Activated naive CD4-positive, alpha-beta T cell treated with anti-CD3 and anti-CD28 coated beads for 36 hours (primary cell): ENCODE results near the gene HSPG2. TPM values are rescaled to one million over a fixed set of nuclear protein-coding genes. Genes with fewer than 3 reads are reported as not detected.

Experiments
- CTCF ChIA-PET: fragments of 350-600 bp; sonication (Branson Sonifier 250); formaldehyde crosslinking; loops from one replicate; lab custom pipeline; 2021; ENCODE audit warnings: antibody characterized with exemption; lab: Charles Lee
- DNase-seq: peaks from one replicate; pipeline ENCODE4 v3.0.0-alpha.2; 2020
- H3K27ac Mint-ChIP-seq: one replicate; pipeline ENCODE4 v1.8.0; 2021; ENCODE audit warnings: mild to moderate bottlenecking, mixed read lengths
- H3K27me3 Mint-ChIP-seq: one replicate; pipeline ENCODE4 v1.8.0; 2021; ENCODE audit warnings: low read depth, mixed read lengths
- H3K36me3 Mint-ChIP-seq: one replicate; pipeline ENCODE4 v1.8.0; 2021; ENCODE audit warnings: low read depth, mixed read lengths
- H3K4me1 Mint-ChIP-seq: one replicate; pipeline ENCODE4 v1.8.0; 2021; ENCODE audit warnings: low read depth, mixed read lengths
- H3K4me3 Mint-ChIP-seq: one replicate; pipeline ENCODE4 v1.8.0; 2021; ENCODE audit warnings: mild to moderate bottlenecking, moderate library complexity, mixed read lengths
- H3K9me3 Mint-ChIP-seq: one replicate; pipeline ENCODE4 v1.8.0; 2021; ENCODE audit warnings: mixed read lengths
- intact Hi-C: fragments of 100-400 bp; cut with micrococcal nuclease; formaldehyde crosslinking; loops from one replicate; pipeline ENCODE4 v1.15.1; 2023
- total RNA-seq, 2 experiments: library from RNA; stranded (reverse); gene quantifications; one replicate each; pipeline ENCODE4 v1.2.3, GENCODE V29; 2021

The HSPG2 gene
- total RNA-seq, 2 experiments from 2014 or later, result 4.5 to 4.9 TPM

GRCh38 chr1:21937372-21938121 lies 437 bp upstream of the HSPG2 start:
- no peak overlapping the region for H3K27ac Mint-ChIP-seq
- H3K4me3 Mint-ChIP-seq, result peak overlapping the region; percentile 75
- peak; percentile 62 for DNase-seq
- peaks cover 22% of the 10 kb centered on the region for H3K4me1 Mint-ChIP-seq
- H3K9me3 Mint-ChIP-seq, result no peaks in the 10 kb centered on the region
- no peaks in the 10 kb centered on the region for H3K36me3 Mint-ChIP-seq
- CTCF ChIA-PET, result interaction anchor here (0.7 kb wide), 1 partner anchor 40 kb away, joined by 4 read pairs; the partner anchor contains the start of gene CELA3B
- intact Hi-C loops, result loop anchor here (2.0 kb wide), 1 partner anchor 19 kb away; no protein-coding TSS in a partner anchor
- H3K27me3 Mint-ChIP-seq, result peaks cover 3% of the 10 kb centered on the region

GRCh38 chr1:21936366-21937031 lies 611 bp downstream of the HSPG2 start:
- Mint-ChIP-seq H3K27me3 (peaks cover 3% of the 10 kb centered on the region), H3K36me3 (no peaks in the 10 kb centered on the region), H3K9me3 (no peaks in the 10 kb centered on the region), H3K27ac (no peak overlapping the region), H3K4me3 (peak overlapping the region; percentile 61), H3K4me1 (peaks cover 22% of the 10 kb centered on the region)
- intact Hi-C loops, result loop anchor here (2.0 kb wide), 1 partner anchor 20 kb away; no protein-coding TSS in a partner anchor
- no peak for DNase-seq
- CTCF ChIA-PET, result interaction anchor here (0.9 kb wide), 1 partner anchor 27 kb away, joined by 3 read pairs; no protein-coding TSS in a partner anchor

- Mint-ChIP-seq H3K9me3 (no peaks in the 10 kb centered on the region), H3K36me3 (no peaks in the 10 kb centered on the region), H3K4me3 (peak overlapping the region; percentile 61), H3K27me3 (peaks cover 3% of the 10 kb centered on the region), H3K27ac (no peak overlapping the region), H3K4me1 (peaks cover 22% of the 10 kb centered on the region)
- CTCF ChIA-PET, result interaction anchor here (0.9 kb wide), 1 partner anchor 27 kb away, joined by 3 read pairs; no protein-coding TSS in a partner anchor
- intact Hi-C loops, result loop anchor here (2.0 kb wide), 1 partner anchor 21 kb away; no protein-coding TSS in a partner anchor
- DNase-seq, result peak; percentile 22
These were observed 1.2 kb downstream of the HSPG2 start for GRCh38 chr1:21935891-21936365.

GRCh38 chr1:21935393-21935804 lies 1.7 kb downstream of the HSPG2 start:
- intact Hi-C loops, result no loop called here
- DNase-seq, result no peak
- CTCF ChIA-PET, result no interaction called here
- peak overlapping the region; percentile 10 for H3K4me3 Mint-ChIP-seq
- peaks cover 22% of the 10 kb centered on the region for H3K4me1 Mint-ChIP-seq
- no peaks in the 10 kb centered on the region for H3K36me3 Mint-ChIP-seq
- no peak overlapping the region for H3K27ac Mint-ChIP-seq
- peaks cover 3% of the 10 kb centered on the region for H3K27me3 Mint-ChIP-seq
- no peaks in the 10 kb centered on the region for H3K9me3 Mint-ChIP-seq

GRCh38 chr1:21933397-21934248 lies 3.5 kb downstream of the HSPG2 start:
- Mint-ChIP-seq H3K27ac (no peak overlapping the region), H3K4me3 (no peak overlapping the region), H3K36me3 (no peaks in the 10 kb centered on the region), H3K27me3 (peaks cover 3% of the 10 kb centered on the region), H3K4me1 (peaks cover 22% of the 10 kb centered on the region), H3K9me3 (no peaks in the 10 kb centered on the region)
- intact Hi-C loops, result no loop called here
- peak; percentile 44 for DNase-seq
- CTCF ChIA-PET, result no interaction called here

- Mint-ChIP-seq H3K4me3 (no peak overlapping the region), H3K4me1 (peaks cover 18% of the 10 kb centered on the region), H3K27ac (no peak overlapping the region), H3K27me3 (no peaks in the 10 kb centered on the region), H3K9me3 (no peaks in the 10 kb centered on the region), H3K36me3 (no peaks in the 10 kb centered on the region)
- intact Hi-C loops, result no loop called here
- DNase-seq, result no peak
- CTCF ChIA-PET, result no interaction called here
These were observed 5.0 kb downstream of the HSPG2 start for GRCh38 chr1:21932127-21932526.

GRCh38 chr1:21931171-21932093 lies 5.7 kb downstream of the HSPG2 start:
- peaks cover 16% of the 10 kb centered on the region for H3K4me1 Mint-ChIP-seq
- DNase-seq, result no peak
- H3K9me3 Mint-ChIP-seq, result no peaks in the 10 kb centered on the region
- H3K36me3 Mint-ChIP-seq, result no peaks in the 10 kb centered on the region
- no peak overlapping the region for H3K27ac Mint-ChIP-seq
- H3K27me3 Mint-ChIP-seq, result no peaks in the 10 kb centered on the region
- no peak overlapping the region for H3K4me3 Mint-ChIP-seq
- CTCF ChIA-PET, result no interaction called here
- intact Hi-C loops, result no loop called here

GRCh38 chr1:21930629-21931170 lies 6.4 kb downstream of the HSPG2 start:
- no peak for DNase-seq
- no peaks in the 10 kb centered on the region for H3K27me3 Mint-ChIP-seq
- no peaks in the 10 kb centered on the region for H3K36me3 Mint-ChIP-seq
- intact Hi-C loops, result no loop called here
- no peak overlapping the region for H3K4me3 Mint-ChIP-seq
- CTCF ChIA-PET, result no interaction called here
- no peaks in the 10 kb centered on the region for H3K9me3 Mint-ChIP-seq
- no peak overlapping the region for H3K27ac Mint-ChIP-seq
- H3K4me1 Mint-ChIP-seq, result peaks cover 10% of the 10 kb centered on the region

- no peak for DNase-seq
- peaks cover 7% of the 10 kb centered on the region for H3K4me1 Mint-ChIP-seq
- no peaks in the 10 kb centered on the region for H3K9me3 Mint-ChIP-seq
- no peak overlapping the region for H3K27ac Mint-ChIP-seq
- no peaks in the 10 kb centered on the region for H3K27me3 Mint-ChIP-seq
- intact Hi-C loops, result no loop called here
- no peaks in the 10 kb centered on the region for H3K36me3 Mint-ChIP-seq
- CTCF ChIA-PET, result no interaction called here
- no peak overlapping the region for H3K4me3 Mint-ChIP-seq
These were observed 7.0 kb downstream of the HSPG2 start for GRCh38 chr1:21930080-21930571.

GRCh38 chr1:21927533-21928237 lies 9.4 kb downstream of the HSPG2 start:
- intact Hi-C loops, result no loop called here
- H3K36me3 Mint-ChIP-seq, result no peaks in the 10 kb centered on the region

More at GRCh38 chr1:21927533-21928237, 9.4 kb downstream of the HSPG2 start:
- CTCF ChIA-PET, result no interaction called here
- DNase-seq, result no peak
- no peaks in the 10 kb centered on the region for H3K4me1 Mint-ChIP-seq
- H3K9me3 Mint-ChIP-seq, result no peaks in the 10 kb centered on the region
- no peaks in the 10 kb centered on the region for H3K27me3 Mint-ChIP-seq
- no peak overlapping the region for H3K27ac Mint-ChIP-seq
- no peak overlapping the region for H3K4me3 Mint-ChIP-seq
